ENCODE data around the gene ZFPM1.

Gene ZFPM1

DNA sequence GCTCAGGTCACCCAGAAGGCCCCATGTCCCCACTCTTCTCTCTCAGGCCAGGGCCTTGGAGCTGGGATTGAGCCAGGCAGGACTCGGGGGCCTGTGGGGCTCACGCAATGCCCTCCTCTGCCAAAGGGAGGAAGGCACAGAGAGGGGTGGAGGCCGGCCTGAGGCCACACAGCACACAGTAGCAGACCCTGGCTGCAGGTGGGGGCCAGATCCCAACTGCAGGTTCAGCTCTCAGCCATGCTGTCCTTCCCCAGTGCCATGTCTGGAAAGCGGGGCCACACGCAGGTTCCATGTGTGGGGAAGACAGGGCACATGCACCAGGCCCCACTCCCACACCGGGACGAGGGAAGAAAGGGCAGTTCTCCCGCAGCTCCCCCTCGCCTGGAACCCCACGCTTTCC, 33.3 kb upstream of the ZFPM1 start:
- Histone ChIP-seq H4K20me1 (ENCODE audit: insufficient read depth) (no peaks in the 10 kb centered on the region), H3K4me2 (no peak overlapping the region), H3K9ac (no peak overlapping the region), H2AFZ (ENCODE audit: low read depth) (no peak overlapping the region), H3K79me2 (ENCODE audit: insufficient read depth, low read depth) (no peaks in the 10 kb centered on the region), H3K36me3 (ENCODE audit: insufficient read depth) (no peaks in the 10 kb centered on the region), H3K4me1 (ENCODE audit: low read depth, poor library complexity, severe bottlenecking) (no peaks in the 10 kb centered on the region), H3K27ac (no peak overlapping the region), H3K27me3 (ENCODE audit: insufficient read depth, low read depth) (peaks cover 83% of the 10 kb centered on the region), H3K4me3 (IDR thresholded peaks at IDR 0.05; ENCODE audit: insufficient read depth, low read depth, low read length) (no peak overlapping the region)
- TF ChIP-seq, protein P1, sequence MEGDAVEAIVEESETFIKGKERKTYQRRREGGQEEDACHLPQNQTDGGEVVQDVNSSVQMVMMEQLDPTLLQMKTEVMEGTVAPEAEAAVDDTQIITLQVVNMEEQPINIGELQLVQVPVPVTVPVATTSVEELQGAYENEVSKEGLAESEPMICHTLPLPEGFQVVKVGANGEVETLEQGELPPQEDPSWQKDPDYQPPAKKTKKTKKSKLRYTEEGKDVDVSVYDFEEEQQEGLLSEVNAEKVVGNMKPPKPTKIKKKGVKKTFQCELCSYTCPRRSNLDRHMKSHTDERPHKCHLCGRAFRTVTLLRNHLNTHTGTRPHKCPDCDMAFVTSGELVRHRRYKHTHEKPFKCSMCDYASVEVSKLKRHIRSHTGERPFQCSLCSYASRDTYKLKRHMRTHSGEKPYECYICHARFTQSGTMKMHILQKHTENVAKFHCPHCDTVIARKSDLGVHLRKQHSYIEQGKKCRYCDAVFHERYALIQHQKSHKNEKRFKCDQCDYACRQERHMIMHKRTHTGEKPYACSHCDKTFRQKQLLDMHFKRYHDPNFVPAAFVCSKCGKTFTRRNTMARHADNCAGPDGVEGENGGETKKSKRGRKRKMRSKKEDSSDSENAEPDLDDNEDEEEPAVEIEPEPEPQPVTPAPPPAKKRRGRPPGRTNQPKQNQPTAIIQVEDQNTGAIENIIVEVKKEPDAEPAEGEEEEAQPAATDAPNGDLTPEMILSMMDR (conservative IDR thresholded peaks at IDR 0.05; ENCODE audit: low read depth, low read length): no peak

DNA sequence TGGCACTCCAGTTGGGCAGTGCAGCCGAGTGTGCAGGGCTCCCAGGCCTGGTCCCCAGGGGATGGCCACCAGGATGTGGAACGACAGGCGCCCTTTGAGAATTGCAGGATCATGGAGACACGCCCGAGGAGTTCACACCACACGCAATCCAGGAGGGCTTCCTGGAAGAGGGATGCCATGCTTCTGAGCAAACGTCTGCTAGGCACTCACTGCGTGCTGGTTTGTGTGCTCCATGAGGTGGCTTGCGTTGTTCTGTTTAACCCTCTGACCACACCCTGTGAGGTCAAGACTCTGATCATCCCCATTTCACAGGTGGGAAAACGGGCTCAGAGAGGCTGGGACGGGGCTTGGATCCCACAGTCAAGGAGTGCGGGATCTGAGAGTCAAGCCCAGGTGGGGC, 32.6 kb upstream of the ZFPM1 start:
- H3K4me1 ChIP-seq (ENCODE audit: low read depth, poor library complexity, severe bottlenecking): no peaks in the 10 kb centered on the region
- no peaks in the 10 kb centered on the region for H3K79me2 ChIP-seq (ENCODE audit: insufficient read depth, low read depth)
- H3K27ac ChIP-seq: no peak overlapping the region
- H3K36me3 ChIP-seq (ENCODE audit: insufficient read depth): no peaks in the 10 kb centered on the region
- H2AFZ ChIP-seq (ENCODE audit: low read depth): no peak overlapping the region
- no peak overlapping the region for H3K9ac ChIP-seq
- H4K20me1 ChIP-seq (ENCODE audit: insufficient read depth): no peaks in the 10 kb centered on the region
- TF ChIP-seq, protein P1 (conservative IDR thresholded peaks at IDR 0.05; ENCODE audit: low read depth, low read length): no peak
- peaks cover 80% of the 10 kb centered on the region for H3K27me3 ChIP-seq (ENCODE audit: insufficient read depth, low read depth)
- H3K4me2 ChIP-seq: no peak overlapping the region
- H3K4me3 ChIP-seq (IDR thresholded peaks at IDR 0.05; ENCODE audit: insufficient read depth, low read depth, low read length): no peak overlapping the region

DNA sequence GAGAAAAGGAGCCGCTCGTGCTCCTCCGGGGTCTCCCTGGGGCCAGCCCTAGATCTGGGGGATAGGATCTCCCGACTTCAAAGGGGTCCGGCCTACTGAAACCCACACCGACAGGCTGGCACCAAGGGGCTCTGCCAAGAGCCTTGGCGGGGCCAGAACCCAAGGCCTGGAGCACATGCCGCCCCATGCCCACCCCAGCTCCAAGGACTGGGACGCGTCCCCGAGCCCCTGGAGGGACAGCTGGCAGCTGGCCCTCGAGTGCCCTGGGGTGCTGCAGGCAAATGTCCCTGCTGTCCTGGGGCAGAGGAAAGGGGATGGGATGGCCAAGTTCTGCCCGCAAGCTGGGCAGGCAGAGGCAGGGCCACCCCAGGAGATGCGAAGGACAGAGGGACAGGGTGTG, 31.8 kb upstream of the ZFPM1 start:
- H3K27me3 ChIP-seq (ENCODE audit: insufficient read depth, low read depth): peaks cover 75% of the 10 kb centered on the region
- H3K9ac ChIP-seq: no peak overlapping the region

DNA sequence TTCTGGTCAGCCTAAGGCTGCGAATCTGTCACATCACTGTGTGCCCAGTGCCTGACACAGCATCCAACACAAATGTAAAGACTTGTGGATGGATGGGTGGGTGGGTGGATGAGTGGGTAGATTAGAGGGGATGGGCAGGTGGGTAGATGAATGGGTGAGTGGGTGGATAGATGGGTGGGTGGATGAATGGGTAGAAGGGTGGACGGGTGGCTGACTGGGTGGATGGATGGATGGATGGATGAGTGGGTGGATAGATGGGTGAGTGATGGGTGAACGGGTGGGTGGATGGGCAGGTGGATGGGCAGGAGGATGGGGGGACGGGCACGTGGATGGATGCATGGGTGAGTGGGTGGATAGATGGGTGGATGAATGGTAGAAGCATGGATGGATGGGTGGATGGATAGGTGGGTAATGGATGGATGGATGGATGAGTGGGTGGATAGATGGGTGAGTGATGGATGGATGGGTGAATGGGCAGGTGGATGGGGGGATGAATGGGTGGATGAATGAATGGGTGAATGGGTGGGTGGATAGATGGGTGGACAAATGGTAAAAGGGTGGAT, 31.1 kb upstream of the ZFPM1 start:
- no peak overlapping the region for H3K4me3 ChIP-seq (IDR thresholded peaks at IDR 0.05; ENCODE audit: insufficient read depth, low read depth, low read length)
- no peak overlapping the region for H3K27ac ChIP-seq
- H2AFZ ChIP-seq (ENCODE audit: low read depth): no peak overlapping the region
- H3K9ac ChIP-seq: no peak overlapping the region
- H3K79me2 ChIP-seq (ENCODE audit: insufficient read depth, low read depth): no peaks in the 10 kb centered on the region
- no peak overlapping the region for H3K4me2 ChIP-seq
- TF ChIP-seq, protein P1 (conservative IDR thresholded peaks at IDR 0.05; ENCODE audit: low read depth, low read length): no peak
- H3K36me3 ChIP-seq (ENCODE audit: insufficient read depth): no peaks in the 10 kb centered on the region
- H4K20me1 ChIP-seq (ENCODE audit: insufficient read depth): no peaks in the 10 kb centered on the region
- peaks cover 76% of the 10 kb centered on the region for H3K27me3 ChIP-seq (ENCODE audit: insufficient read depth, low read depth)
- H3K4me1 ChIP-seq (ENCODE audit: low read depth, poor library complexity, severe bottlenecking): no peaks in the 10 kb centered on the region

More for the DNA sequence above, 31.8 kb upstream of the ZFPM1 start:
- H4K20me1 ChIP-seq (ENCODE audit: insufficient read depth): no peaks in the 10 kb centered on the region
- H3K27ac ChIP-seq: no peak overlapping the region
- no peaks in the 10 kb centered on the region for H3K4me1 ChIP-seq (ENCODE audit: low read depth, poor library complexity, severe bottlenecking)
- H3K4me2 ChIP-seq: no peak overlapping the region
- no peak overlapping the region for H2AFZ ChIP-seq (ENCODE audit: low read depth)
- no peaks in the 10 kb centered on the region for H3K36me3 ChIP-seq (ENCODE audit: insufficient read depth)
- H3K79me2 ChIP-seq (ENCODE audit: insufficient read depth, low read depth): no peaks in the 10 kb centered on the region
- H3K4me3 ChIP-seq (IDR thresholded peaks at IDR 0.05; ENCODE audit: insufficient read depth, low read depth, low read length): no peak overlapping the region
- TF ChIP-seq, protein P1 (conservative IDR thresholded peaks at IDR 0.05; ENCODE audit: low read depth, low read length): no peak
